HL-60 (cell line): ENCODE results near the gene ALK.

ENCODE experiments used
- DNase-seq, 2 experiments: peaks; one replicate each; pipeline ENCODE4 v3.0.0-alpha.2; 2010 to 2020; ENCODE audit warnings: low read depth in 1 of 2, low spot score in 1 of 2
- H3K27ac ChIP-seq: fragments of 250-450 bp; sonication (Bioruptor Pico); replicated peaks from 2 replicates; pipeline ENCODE4 v1.5.1; 2020; ENCODE audit warnings: mild to moderate bottlenecking, moderate library complexity
- H3K27me3 ChIP-seq: fragments of 250-450 bp; sonication (Bioruptor Pico); 2 replicates; pipeline ENCODE4 v1.5.1; 2021; ENCODE audit warnings: mild to moderate bottlenecking, moderate library complexity; ENCODE audit not compliant: insufficient read depth, poor library complexity, severe bottlenecking
- H3K4me3 ChIP-seq: replicated peaks from 2 replicates; pipeline ENCODE4 v1.5.1; 2011; ENCODE audit warnings: mild to moderate bottlenecking, control low read depth, low read length; ENCODE audit not compliant: insufficient read depth
- CTCF ChIP-seq: IDR thresholded peaks from one replicate; pipeline ENCODE4 v1.5.1; 2011; ENCODE audit warnings: low read length, control low read depth, inconsistent platforms; ENCODE audit not compliant: insufficient read depth
- GABPA ChIP-seq: IDR thresholded peaks from 2 replicates; pipeline ENCODE4 v1.6.1; 2012; ENCODE audit warnings: low read depth
- POLR2AphosphoS5 ChIP-seq: IDR thresholded peaks from 2 replicates; pipeline ENCODE4 v1.6.1; 2012; ENCODE audit warnings: low read depth
- REST ChIP-seq: IDR thresholded peaks from 2 replicates; pipeline ENCODE4 v1.6.1; 2012; ENCODE audit warnings: low read depth; ENCODE audit not compliant: insufficient replicate concordance
- SPI1 ChIP-seq: IDR thresholded peaks from 2 replicates; pipeline ENCODE4 v1.6.1; 2012; ENCODE audit warnings: low read depth, mild to moderate bottlenecking, borderline replicate concordance

ALK gene

GRCh38 chr2:29528371-29528770 is 393.0 kb downstream of the ALK start:
- no peak overlapping the region for H3K4me3 ChIP-seq
- DNase-seq = no peak
- TF ChIP-seq SPI1 (no peak), REST (no peak), GABPA (no peak), POLR2AphosphoS5 (no peak), CTCF (no peak)
- no peak overlapping the region for H3K27ac ChIP-seq
- H3K27me3 ChIP-seq = no peaks in the 10 kb centered on the region

- no peak overlapping the region for H3K27ac ChIP-seq
- DNase-seq = no peak
- H3K4me3 ChIP-seq = no peak overlapping the region
- TF ChIP-seq GABPA = no peak
- no peak for TF ChIP-seq SPI1
- TF ChIP-seq CTCF = no peak
- TF ChIP-seq POLR2AphosphoS5 = no peak
- no peak for TF ChIP-seq REST
- no peaks in the 10 kb centered on the region for H3K27me3 ChIP-seq
Measured at GRCh38 chr2:29527947-29528346, 393.4 kb downstream of the ALK start.

- no peaks in the 10 kb centered on the region for H3K27me3 ChIP-seq
- no peak for DNase-seq
- no peak overlapping the region for H3K27ac ChIP-seq
- no peak overlapping the region for H3K4me3 ChIP-seq
- TF ChIP-seq POLR2AphosphoS5 (no peak), REST (no peak), GABPA (no peak), SPI1 (no peak), CTCF (no peak)
Measured at GRCh38 chr2:29526587-29527586, 394.5 kb downstream of the ALK start.
